Measurements from ENCODE around the gene DPF3.

Gene DPF3

GRCh38 chr14:72664651-72665050, 229.2 kb downstream of the DPF3 start:
- no peak for DNase-seq

- no peak for DNase-seq
Measured at GRCh38 chr14:72663956-72664650, 229.8 kb downstream of the DPF3 start.

- DNase-seq: no peak
Measured at GRCh38 chr14:72663076-72663487, 230.8 kb downstream of the DPF3 start.

GRCh38 chr14:72662214-72662613, 231.7 kb downstream of the DPF3 start:
- no peak for DNase-seq

- no peak for DNase-seq
Measured at GRCh38 chr14:72657214-72657921, 236.5 kb downstream of the DPF3 start.

GRCh38 chr14:72653026-72653425, 240.9 kb downstream of the DPF3 start:
- DNase-seq: no peak

- DNase-seq: no peak
Measured at GRCh38 chr14:72652179-72652578, 241.7 kb downstream of the DPF3 start.

GRCh38 chr14:72651714-72652113, 242.2 kb downstream of the DPF3 start:
- no peak for DNase-seq

GRCh38 chr14:72651081-72651480, 242.8 kb downstream of the DPF3 start:
- DNase-seq: no peak

- no peak for DNase-seq
Measured at GRCh38 chr14:72649603-72650227, 244.2 kb downstream of the DPF3 start.

- no peak for DNase-seq
Measured at GRCh38 chr14:72647782-72648181, 246.1 kb downstream of the DPF3 start.

- no peak for DNase-seq
Measured at GRCh38 chr14:72646861-72647528, 246.9 kb downstream of the DPF3 start.

- DNase-seq: no peak
Measured at GRCh38 chr14:72645706-72646105, 248.2 kb downstream of the DPF3 start.

- DNase-seq: no peak
Measured at GRCh38 chr14:72644758-72645489, 249.0 kb downstream of the DPF3 start.

GRCh38 chr14:72644038-72644437, 249.9 kb downstream of the DPF3 start:
- DNase-seq: no peak

- no peak for DNase-seq
Measured at GRCh38 chr14:72643317-72643801, 250.5 kb downstream of the DPF3 start.

- no peak for DNase-seq
Measured at GRCh38 chr14:72640911-72641485, 252.9 kb downstream of the DPF3 start.

- DNase-seq: no peak
Measured at GRCh38 chr14:72638021-72638420, 255.9 kb downstream of the DPF3 start.

- no peak for DNase-seq
Measured at GRCh38 chr14:72636871-72637270, 257.0 kb downstream of the DPF3 start.

- DNase-seq: no peak
Measured at GRCh38 chr14:72636094-72636493, 257.8 kb downstream of the DPF3 start.

- peak; percentile 26 for DNase-seq
Measured at GRCh38 chr14:72634691-72635616, 258.9 kb downstream of the DPF3 start.
